IMR-90 (cell line): ENCODE measurements around the gene SLC35F3. TPM values are rescaled to one million over a fixed set of nuclear protein-coding genes. Genes with fewer than 3 reads are reported as not detected.

Experiments
- ATAC-seq: fragments of 200-7000 bp; cut with Tn5 transposase; 2 replicates; pipeline ENCODE4 v1.9.1; 2020; ENCODE audit warnings: low read depth, mild to moderate bottlenecking, moderate library complexity
- BruUV-seq: library from RNA; stranded (reverse); fragments of 400-500 nt; replicated peaks from 2 replicates; lab custom pipeline; 2021; lab: Mats Ljungman, UMichigan
- CTCF ChIA-PET: fragments of 300-600 bp; formaldehyde crosslinking; extraction: SDS; loops from one replicate; lab custom pipeline; 2021; ENCODE audit warnings: antibody characterized with exemption; lab: Yijun Ruan, JAX
- POLR2A ChIA-PET: fragments of 300-600 bp; sonication (Branson Sonifier 250); formaldehyde crosslinking; loops from one replicate; lab custom pipeline; 2022; ENCODE audit warnings: antibody characterized with exemption; ENCODE audit not compliant: unreplicated experiment; lab: Charles Lee
- DNase-seq: peaks from one replicate; pipeline ENCODE4 v3.0.0; 2013
- H2AFZ ChIP-seq: replicated peaks from 2 replicates; pipeline ENCODE3; 2013; ENCODE audit warnings: low read length, mild to moderate bottlenecking; ENCODE audit not compliant: poor library complexity
- H2AK5ac ChIP-seq: 2 replicates; pipeline ENCODE4 v1.6.1; 2013; ENCODE audit warnings: low read depth, low read length, inconsistent platforms
- H2AK9ac ChIP-seq: replicated peaks from 2 replicates; pipeline ENCODE3; 2013; ENCODE audit warnings: mild to moderate bottlenecking, low read depth, low read length, moderate library complexity; ENCODE audit not compliant: poor library complexity
- H2BK120ac ChIP-seq: 2 replicates; pipeline ENCODE4 v1.6.1; 2013; ENCODE audit warnings: low read depth, low read length, inconsistent platforms
- H2BK15ac ChIP-seq: 3 replicates; pipeline ENCODE4 v1.6.1; 2013; ENCODE audit warnings: low read depth, low read length, inconsistent platforms
- H2BK20ac ChIP-seq: 2 replicates; pipeline ENCODE4 v1.6.1; 2013; ENCODE audit warnings: low read depth, mild to moderate bottlenecking, inconsistent platforms, low read length, moderate library complexity
- H2BK5ac ChIP-seq: 2 replicates; pipeline ENCODE4 v1.6.1; 2013; ENCODE audit warnings: mild to moderate bottlenecking, low read depth, low read length, inconsistent platforms; ENCODE audit not compliant: poor library complexity, severe bottlenecking
- H3K14ac ChIP-seq: replicated peaks from 2 replicates; pipeline ENCODE4 v1.6.1; 2013; ENCODE audit warnings: low read depth, low read length, inconsistent platforms
- H3K18ac ChIP-seq: 2 replicates; pipeline ENCODE4 v1.6.1; 2013; ENCODE audit warnings: low read depth, low read length, control low read depth
- H3K23ac ChIP-seq: 2 replicates; pipeline ENCODE4 v1.6.1; 2013; ENCODE audit warnings: low read depth, low read length, inconsistent platforms
- H3K27ac ChIP-seq: 2 replicates; pipeline ENCODE4 v1.5.1; 2013; ENCODE audit warnings: mild to moderate bottlenecking, control low read depth, low read length; ENCODE audit not compliant: insufficient read depth
- H3K27me3 ChIP-seq: 2 replicates; pipeline ENCODE4 v1.6.1; 2013; ENCODE audit warnings: low read length; ENCODE audit not compliant: control insufficient read depth, insufficient read depth
- H3K36me3 ChIP-seq: 2 replicates; pipeline ENCODE4 v1.6.1; 2013; ENCODE audit warnings: low read length, mixed read lengths; ENCODE audit not compliant: control insufficient read depth, insufficient read depth
- H3K4ac ChIP-seq: 2 replicates; pipeline ENCODE4 v1.6.1; 2013; ENCODE audit warnings: low read depth, low read length, inconsistent platforms
- H3K4me1 ChIP-seq: 2 replicates; pipeline ENCODE4 v1.6.1; 2013; ENCODE audit warnings: low read length, mixed read lengths; ENCODE audit not compliant: control insufficient read depth, insufficient read depth
- H3K4me2 ChIP-seq: 2 replicates; pipeline ENCODE4 v1.6.1; 2013; ENCODE audit warnings: low read depth, mild to moderate bottlenecking, control low read depth, low read length, moderate library complexity
- H3K4me3 ChIP-seq: 2 replicates; pipeline ENCODE4 v1.5.1; 2013; ENCODE audit warnings: low read depth, mild to moderate bottlenecking, control low read depth, low read length, moderate library complexity; ENCODE audit not compliant: insufficient read depth
- H3K56ac ChIP-seq: 2 replicates; pipeline ENCODE4 v1.6.1; 2013; ENCODE audit warnings: low read length, inconsistent platforms; ENCODE audit not compliant: insufficient read depth; ENCODE audit errors: extremely low read depth
- H3K79me1 ChIP-seq, 2 experiments: 2 replicates each; pipeline ENCODE4 v1.6.1; 2013; ENCODE audit warnings: low read length in 2 of 2, inconsistent platforms in 1 of 2, low read depth in 1 of 2
- H3K9ac ChIP-seq: 2 replicates; pipeline ENCODE4 v1.6.1; 2013; ENCODE audit warnings: low read depth, low read length, control low read depth
- H3K9me1 ChIP-seq: 2 replicates; pipeline ENCODE4 v1.6.1; 2013; ENCODE audit warnings: low read length, inconsistent platforms; ENCODE audit not compliant: insufficient read depth
- H3K9me3 ChIP-seq: 2 replicates; pipeline ENCODE4 v1.6.1; 2013; ENCODE audit warnings: low read length; ENCODE audit not compliant: control insufficient read depth, insufficient read depth
- H4K20me1 ChIP-seq: 2 replicates; pipeline ENCODE4 v1.6.1; 2013; ENCODE audit warnings: low read length, inconsistent platforms; ENCODE audit not compliant: insufficient read depth
- H4K5ac ChIP-seq: 2 replicates; pipeline ENCODE4 v1.6.1; 2013; ENCODE audit warnings: mild to moderate bottlenecking, low read depth, low read length, control low read depth
- H4K8ac ChIP-seq, 2 experiments: 2 replicates each; pipeline ENCODE4 v1.6.1; 2013; ENCODE audit warnings: low read depth in 2 of 2, low read length in 2 of 2, control low read depth in 1 of 2, inconsistent platforms in 1 of 2
- H4K91ac ChIP-seq: 2 replicates; pipeline ENCODE4 v1.6.1; 2013; ENCODE audit warnings: low read depth, low read length, inconsistent platforms; ENCODE audit not compliant: insufficient read depth
- CHD1 ChIP-seq: IDR thresholded peaks from 2 replicates; pipeline ENCODE4 v1.6.1; 2012; ENCODE audit warnings: low read depth, low read length, improper control_type of control experiment
- WGBS, 2 experiments: methylation state at CpG; one replicate each; pipeline versions ENCODE4 v1.1.5 to v1.1.7; 2013; ENCODE audit warnings: missing lambda C conversion rate in 2 of 2; ENCODE audit not compliant: insufficient read length in 1 of 2; ENCODE audit errors: extremely low coverage in 2 of 2; 5-methylcytosine and 5-hydroxymethylcytosine counted together
- dilution Hi-C: fragments of 300-500 bp; cut with HindIII; formaldehyde crosslinking; loops from one replicate; pipeline ENCODE4 v1.14.3; 2018; ENCODE audit warnings: low sequenced_read_pairs; ENCODE audit not compliant: unreplicated experiment
- in situ Hi-C: fragments of 300-500 bp; cut with MboI; formaldehyde crosslinking; loops from 3 replicates; pipeline ENCODE4 v1.14.3; 2019; ENCODE audit warnings: low sequenced_read_pairs, inconsistent platforms, mixed read lengths
- intact Hi-C: fragments of 100-400 bp; cut with micrococcal nuclease; formaldehyde crosslinking; loops from 2 replicates; pipeline ENCODE4 v1.10.0; 2022
- polyA plus RNA-seq, 3 experiments: library from polyadenylated mRNA; depleted of rRNA; stranded (reverse); fragments of >200 nt; gene quantifications; 2 replicates each; pipeline ENCODE4 v1.2.3, GENCODE V29; 2012; ENCODE audit warnings: low replicate concordance in 1 of 3
- total RNA-seq: library from RNA; depleted of rRNA; stranded (reverse); fragments of >200 nt; gene quantifications from 2 replicates; pipeline ENCODE4 v1.2.3, GENCODE V29; 2012

The SLC35F3 gene
- total and polyA plus RNA-seq, 2 of the 4 experiments (the other 2 are of a cell fraction): under 0.01 to 0.17 TPM

- Histone ChIP-seq H3K4me2 (no peak overlapping the region), H4K8ac (no peak overlapping the region), H3K4me1 (no peaks in the 10 kb centered on the region), H2AK5ac (no peak overlapping the region), H3K56ac (no peak overlapping the region), H2AFZ (no peak overlapping the region), H3K36me3 (no peaks in the 10 kb centered on the region), H2BK5ac (no peak overlapping the region), H2BK15ac (no peak overlapping the region), H3K18ac (no peak overlapping the region), H4K91ac (no peak overlapping the region), H3K14ac (no peak overlapping the region), H3K27me3 (no peaks in the 10 kb centered on the region), H4K20me1 (no peaks in the 10 kb centered on the region), H3K9ac (no peak overlapping the region), H2BK20ac (no peak overlapping the region), H2BK120ac (no peak overlapping the region), H4K5ac (no peak overlapping the region), H3K79me1 (no peaks in the 10 kb centered on the region), H3K9me1 (no peaks in the 10 kb centered on the region), H3K9me3 (no peaks in the 10 kb centered on the region), H3K27ac (no peak overlapping the region), H3K4me3 (no peak overlapping the region), H3K4ac (no peak overlapping the region), H2AK9ac (no peak overlapping the region), H3K23ac (no peak overlapping the region)
- TF ChIP-seq CHD1: no peak
- CTCF ChIA-PET: no interaction called here
- WGBS, 2 experiments: 60% methylated on average over 1 of the region's 1 CpG; no CpG with 5 or more reads in 1 of the 2 experiments
- intact Hi-C loops (no loop called here), dilution Hi-C loops (no loop called here), in situ Hi-C loops (no loop called here)
- DNase-seq: no peak
- no peak for ATAC-seq
- POLR2A ChIA-PET: no interaction called here
- BruUV-seq: no TSS peak
These were observed 374.5 kb downstream of the SLC35F3 start for GRCh38 chr1:234279021-234279420.
